NCI-H345 treated with DMSO at 0.1 percent for 48 hours (cell line): ENCODE data around the gene SHISA7.

Source experiments
- DNase-seq: peaks from one replicate; lab custom pipeline; 2025; ENCODE audit not compliant: unreplicated experiment; lab: John Stamatoyannopoulos, UW

The SHISA7 gene

DNA sequence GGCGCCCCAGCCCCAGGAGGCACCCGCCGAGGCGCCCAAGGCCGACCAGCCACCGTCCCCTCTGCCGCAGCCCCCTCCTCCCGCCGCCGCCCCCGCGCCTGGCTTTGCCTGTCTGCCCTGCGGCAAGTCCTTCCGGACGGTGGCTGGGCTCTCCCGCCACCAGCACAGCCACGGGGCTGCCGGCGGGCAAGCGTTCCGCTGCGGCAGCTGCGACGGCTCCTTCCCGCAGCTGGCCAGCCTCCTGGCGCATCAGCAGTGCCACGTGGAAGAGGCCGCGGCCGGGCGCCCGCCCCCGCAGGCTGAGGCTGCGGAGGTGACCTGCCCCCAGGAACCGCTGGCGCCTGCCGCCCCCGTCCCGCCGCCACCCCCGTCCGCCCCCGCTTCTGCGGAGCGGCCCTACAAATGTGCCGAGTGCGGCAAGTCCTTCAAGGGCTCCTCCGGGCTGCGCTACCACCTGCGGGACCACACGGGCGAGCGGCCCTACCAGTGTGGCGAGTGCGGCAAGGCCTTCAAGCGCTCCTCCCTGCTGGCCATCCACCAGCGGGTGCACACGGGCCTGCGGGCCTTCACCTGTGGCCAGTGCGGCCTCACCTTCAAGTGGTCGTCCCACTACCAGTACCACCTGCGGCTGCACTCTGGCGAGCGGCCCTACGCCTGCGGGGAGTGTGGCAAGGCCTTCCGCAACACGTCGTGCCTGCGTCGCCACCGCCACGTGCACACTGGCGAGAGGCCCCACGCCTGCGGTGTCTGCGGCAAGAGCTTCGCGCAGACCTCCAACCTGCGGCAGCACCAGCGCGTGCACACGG is 39.3 kb upstream of the SHISA7 start:
- DNase-seq: no peak

DNA sequence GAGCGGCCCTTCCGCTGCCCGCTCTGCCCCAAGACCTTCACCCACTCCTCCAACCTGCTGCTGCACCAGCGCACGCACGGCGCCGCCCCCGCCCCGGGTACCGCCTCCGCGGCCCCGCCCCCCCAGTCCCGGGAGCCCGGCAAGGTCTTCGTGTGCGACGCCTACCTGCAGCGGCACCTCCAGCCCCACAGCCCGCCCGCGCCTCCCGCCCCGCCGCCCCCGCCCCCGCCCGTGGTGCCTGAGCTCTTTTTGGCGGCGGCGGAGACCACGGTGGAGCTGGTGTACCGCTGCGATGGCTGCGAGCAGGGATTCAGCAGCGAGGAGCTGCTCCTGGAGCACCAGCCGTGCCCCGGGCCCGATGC is 38.7 kb upstream of the SHISA7 start:
- DNase-seq: no peak

DNA sequence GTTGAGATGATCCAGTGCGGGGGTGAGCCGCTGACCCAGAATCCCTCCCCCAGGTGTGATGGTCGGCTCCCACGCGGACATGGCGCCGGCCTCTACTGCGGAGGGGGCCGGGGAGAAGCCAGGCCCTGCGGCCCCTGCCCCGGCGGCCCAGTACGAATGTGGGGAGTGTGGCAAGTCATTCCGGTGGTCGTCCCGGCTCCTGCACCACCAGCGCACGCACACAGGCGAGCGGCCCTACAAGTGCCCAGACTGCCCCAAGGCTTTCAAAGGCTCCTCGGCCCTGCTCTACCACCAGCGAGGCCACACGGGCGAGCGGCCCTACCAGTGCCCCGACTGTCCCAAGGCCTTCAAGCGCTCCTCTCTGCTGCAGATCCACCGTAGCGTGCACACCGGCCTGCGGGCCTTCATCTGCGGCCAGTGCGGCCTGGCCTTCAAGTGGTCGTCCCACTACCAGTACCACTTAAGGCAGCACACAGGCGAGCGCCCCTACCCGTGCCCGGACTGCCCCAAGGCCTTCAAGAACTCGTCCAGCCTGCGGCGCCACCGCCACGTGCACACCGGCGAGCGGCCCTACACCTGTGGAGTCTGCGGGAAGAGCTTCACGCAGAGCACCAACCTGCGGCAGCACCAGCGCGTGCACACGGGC is 38.2 kb upstream of the SHISA7 start:
- no peak for DNase-seq

DNA sequence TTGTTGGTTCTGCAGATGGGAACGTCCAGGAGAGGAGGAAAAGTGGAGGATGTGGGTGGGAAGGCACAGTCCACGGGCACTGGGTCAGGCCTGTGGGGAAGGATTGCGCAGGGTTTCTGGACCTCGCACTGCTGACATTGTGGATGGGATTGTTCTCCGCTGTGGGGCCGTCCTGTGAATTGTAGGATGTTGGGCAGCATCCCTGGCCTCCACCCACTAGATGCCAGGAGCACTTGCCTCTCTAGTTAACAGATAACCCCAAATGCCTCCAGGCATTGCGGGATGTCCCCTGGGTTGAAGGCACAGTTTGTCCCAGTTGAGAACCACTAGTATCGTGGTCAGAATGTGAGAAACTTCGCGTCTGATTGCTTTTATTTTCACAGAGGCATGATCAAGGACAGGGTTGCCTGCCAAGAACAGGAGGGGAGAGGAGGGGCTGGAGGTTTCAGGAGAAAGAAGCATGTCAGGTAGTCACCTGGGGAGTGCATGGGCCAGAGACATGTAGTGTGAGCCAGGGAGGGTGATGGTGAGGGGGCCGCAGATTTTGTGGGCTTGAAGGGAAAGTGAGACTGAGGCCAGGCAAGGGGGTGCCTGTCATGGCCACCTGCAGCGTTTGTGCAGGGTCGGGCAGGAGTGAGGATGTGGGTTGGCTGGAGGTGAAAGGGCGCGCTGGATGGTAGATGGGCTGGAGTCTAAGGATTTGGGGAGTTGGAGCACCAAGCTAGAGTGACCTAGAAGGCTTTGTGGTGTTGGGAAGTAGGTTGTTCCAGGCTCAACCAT is 36.5 kb upstream of the SHISA7 start:
- no peak for DNase-seq

DNA sequence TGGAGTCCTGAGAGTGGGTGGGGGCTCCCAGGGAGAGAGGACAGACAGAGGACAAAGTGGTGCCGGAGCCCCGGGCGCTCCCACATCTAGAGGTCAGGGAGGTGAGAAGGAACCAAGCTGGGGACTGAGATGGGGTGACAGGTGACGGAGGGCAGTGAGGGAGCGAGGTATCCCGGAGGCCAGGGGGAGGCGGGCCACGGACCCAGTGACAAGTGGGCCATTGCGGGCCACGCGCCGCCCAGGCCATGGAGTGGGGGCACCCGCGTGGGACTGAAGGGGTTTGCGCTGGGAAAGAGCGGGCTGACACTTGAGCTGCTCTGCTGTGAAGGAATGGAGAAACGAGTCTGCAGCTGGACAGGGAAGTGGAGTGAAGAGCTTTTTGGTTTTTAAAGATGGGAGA is 35.9 kb upstream of the SHISA7 start:
- no peak for DNase-seq

DNA sequence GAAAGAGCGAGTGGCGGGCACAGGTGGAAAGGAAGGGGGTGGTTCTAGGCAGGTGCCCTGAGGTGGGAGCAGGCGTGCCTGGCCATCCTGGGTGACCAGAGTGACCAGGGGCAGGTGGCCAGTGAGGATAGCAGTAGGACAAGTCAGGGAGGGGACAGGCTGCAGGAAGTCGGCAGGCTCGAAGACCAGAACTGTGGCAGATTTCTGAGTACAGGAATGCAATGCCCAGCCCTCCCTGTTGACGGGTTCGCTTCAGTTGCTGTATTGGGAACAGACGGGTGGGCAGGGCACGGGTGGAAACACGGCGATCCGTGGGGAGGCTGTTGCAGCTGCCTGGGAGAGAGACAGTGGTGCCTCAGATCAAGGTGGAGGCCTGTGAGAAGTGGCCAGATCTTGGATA is 35.3 kb upstream of the SHISA7 start:
- no peak for DNase-seq

DNA sequence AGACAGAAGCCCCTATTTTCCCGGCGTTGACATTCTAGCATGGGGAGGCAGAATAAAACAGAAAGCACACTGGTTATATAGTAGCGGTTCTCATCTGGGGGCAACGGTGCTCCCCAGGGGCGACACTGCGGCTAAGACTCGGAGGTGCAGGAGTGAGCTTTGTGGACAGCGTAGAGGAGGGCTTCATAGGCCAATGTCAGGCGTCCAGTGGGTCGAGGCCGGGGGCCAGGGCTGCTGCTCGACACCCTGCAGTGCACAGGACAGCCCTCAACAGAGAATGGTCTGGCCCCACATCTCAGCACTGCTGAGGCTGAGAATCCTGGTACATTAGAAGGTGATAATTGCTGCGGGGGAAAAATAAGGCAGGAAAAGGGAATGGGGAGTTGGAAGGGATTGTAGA is 34.8 kb upstream of the SHISA7 start:
- DNase-seq: no peak

DNA sequence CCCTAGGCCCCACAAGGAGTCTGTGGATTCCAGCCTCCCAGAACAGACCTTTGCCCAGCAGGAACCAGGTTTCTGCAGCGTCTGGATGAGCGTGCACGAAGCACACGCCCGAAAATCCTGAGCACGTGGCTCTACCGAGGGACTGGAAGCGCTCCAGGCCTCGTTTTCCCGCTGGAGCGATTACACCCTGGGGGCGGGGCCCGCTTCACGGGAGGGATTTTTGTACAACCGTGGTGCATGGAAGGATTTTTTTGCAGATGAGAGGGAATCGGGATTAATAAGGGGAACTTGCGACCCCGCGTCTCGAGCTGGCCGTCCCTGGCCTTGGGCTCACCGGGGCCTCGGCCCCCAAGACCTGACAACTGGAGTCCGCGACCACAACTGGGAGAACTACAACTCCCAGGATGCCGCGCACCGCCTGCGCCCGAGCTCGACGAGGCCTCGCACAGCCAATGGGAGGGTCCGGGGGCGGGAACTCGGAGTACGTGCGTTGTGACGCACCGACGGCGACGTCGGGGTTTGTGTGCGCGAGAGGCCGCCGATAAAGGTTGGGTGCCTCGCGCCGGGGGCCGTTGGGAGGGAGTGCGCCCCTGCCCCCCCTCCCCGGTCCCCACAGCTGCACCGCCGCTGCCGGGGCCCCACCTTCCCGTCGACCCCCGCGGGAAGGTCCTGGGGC is 33.1 kb upstream of the SHISA7 start, which contains the start of gene ZNF628:
Gene ZNF628, plus strand, starts transcription at position 518 of the 676 bp plus-strand sequence. CDS start 3,294 bp downstream, outside the sequence.
- DNase-seq: peak; percentile 72

DNA sequence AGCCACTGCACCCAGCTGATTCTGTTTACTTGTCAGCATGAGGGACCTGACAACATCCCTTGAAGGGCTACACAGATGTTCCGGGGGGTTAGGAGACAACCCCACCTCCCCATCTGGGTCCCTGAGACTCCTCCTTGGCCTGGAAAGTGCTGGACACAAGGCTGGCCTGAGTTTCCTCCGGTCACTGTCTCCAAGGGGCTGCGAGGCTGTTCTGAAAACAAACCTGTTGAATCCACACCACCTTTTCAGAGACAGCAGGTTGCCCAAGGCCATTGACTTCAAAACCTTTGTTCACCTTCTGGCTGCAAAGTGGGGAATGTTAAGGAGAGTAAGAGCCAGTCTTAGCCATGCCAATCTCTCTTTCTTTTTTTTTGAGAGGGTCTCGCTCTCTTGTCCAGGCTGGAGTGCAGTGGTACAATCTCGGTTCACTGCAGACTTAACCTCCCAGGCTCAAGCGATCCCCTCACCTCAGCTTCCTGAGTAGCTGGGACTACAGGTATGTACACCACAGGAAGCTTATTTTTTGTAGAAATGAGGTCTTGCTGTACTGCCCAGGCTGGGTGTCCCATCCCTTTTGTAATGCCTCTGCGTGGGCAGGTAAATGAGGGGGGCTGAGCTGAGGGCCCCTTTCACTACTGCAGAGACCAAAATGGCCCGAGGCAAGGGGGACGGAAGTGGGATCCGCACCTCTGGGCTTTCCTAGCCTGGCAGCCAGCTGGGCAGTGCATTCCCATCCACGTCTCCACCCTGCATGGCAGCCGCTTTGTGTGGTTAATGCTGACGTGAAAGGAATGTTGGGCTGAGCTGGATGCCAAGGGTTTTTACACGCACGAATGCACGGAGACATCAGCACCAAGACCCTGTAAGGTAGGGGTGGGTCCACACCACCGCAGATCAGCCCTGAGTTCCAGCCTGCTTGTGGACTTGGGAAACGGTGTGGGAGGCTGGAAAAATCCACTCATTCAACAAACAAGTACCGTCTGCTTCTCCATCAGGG is 31.5 kb upstream of the SHISA7 start:
- no peak for DNase-seq

DNA sequence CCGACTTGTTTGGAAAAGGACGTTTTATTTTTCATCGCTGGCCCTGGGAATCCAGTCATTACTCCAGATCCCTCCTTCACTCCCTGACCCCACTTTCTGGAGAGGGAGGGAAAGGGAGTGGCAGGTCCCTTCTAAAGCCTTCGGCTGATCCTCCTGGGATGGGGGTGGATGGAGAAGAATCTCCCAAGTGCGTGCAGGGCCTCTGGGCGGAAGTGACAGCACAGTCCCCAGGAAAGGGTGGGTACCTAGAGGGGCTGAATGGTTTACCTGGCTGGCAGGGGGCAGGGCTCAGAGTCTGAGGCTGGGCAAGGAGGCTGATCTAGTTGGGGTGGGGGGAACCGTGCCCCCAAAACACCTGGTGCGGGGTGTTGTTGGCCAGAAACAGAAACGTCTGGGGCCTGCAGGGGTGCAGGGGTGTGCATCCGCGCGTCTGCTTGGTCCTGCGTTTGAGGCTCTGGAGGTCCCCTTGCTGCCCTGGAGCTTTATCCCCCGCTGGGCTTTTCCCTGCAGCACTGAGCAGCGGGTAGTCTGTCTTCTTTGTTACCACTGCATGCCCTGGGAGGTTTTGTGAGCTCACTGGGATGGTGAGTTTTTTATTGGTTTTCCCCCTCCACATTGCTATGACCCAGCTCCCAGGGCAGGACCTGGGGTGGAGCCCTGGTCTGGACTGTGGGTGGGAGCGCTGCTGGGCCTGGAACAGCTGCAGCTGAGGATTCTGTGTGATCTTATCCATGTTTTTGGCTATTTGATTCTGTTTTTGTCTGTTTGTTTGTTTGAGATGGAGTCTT is 30.3 kb upstream of the SHISA7 start:
- no peak for DNase-seq

DNA sequence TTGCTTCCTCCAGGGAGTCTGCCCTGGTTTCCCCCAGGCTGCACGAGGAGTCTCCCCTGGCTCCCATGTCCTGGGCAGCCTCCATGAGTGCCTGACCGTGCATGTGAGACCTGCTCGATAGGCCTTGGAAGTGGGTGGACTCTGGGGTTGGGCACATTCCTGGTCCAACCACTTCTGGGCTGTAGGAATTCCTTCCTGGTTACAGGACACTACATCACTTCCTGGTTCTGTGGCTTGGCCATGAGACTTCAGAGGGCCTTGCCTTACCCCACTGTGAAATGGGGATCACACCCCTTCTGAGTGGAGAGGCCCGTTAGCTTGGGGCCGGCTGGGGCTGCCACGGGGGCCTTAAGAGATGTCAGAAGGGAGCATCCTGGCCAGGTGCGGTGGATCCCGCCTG is 29.4 kb upstream of the SHISA7 start:
- no peak for DNase-seq

DNA sequence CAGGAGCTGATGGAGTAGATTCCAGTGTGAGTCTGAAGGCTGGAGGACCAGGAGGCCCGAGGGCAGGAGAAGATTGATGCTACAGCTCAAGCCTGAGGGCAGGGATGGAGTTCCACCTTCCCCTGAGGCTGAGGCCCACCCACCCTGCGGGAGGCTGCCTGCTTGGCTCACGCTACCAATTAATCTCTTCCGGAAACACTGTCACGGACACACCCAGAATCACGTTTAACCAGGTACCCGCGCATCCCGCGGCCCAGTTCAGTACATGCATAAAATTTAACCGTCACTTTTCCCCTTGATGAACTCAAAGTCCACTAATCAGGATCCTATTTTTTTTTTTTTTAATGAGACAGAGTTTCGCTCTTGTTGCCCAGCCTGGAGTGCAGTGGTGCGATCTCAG is 28.2 kb upstream of the SHISA7 start:
- no peak for DNase-seq

DNA sequence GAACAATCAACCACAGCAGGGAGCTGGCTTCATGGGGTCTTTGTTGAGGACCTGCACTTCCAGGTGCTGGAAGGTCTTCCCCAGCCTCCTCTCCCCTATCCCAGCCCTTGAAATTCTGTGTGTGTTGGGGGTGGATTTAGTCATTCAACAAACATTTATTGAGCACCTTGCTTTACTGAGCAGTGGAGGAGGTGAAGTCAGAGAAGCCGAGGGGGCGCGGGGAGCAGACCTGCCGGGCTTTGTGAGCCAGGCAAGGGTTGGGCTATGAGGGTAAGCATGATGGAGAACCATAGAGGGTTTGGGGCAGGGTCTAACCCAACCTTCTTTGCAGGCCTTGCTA is 24.9 kb upstream of the SHISA7 start:
- no peak for DNase-seq

DNA sequence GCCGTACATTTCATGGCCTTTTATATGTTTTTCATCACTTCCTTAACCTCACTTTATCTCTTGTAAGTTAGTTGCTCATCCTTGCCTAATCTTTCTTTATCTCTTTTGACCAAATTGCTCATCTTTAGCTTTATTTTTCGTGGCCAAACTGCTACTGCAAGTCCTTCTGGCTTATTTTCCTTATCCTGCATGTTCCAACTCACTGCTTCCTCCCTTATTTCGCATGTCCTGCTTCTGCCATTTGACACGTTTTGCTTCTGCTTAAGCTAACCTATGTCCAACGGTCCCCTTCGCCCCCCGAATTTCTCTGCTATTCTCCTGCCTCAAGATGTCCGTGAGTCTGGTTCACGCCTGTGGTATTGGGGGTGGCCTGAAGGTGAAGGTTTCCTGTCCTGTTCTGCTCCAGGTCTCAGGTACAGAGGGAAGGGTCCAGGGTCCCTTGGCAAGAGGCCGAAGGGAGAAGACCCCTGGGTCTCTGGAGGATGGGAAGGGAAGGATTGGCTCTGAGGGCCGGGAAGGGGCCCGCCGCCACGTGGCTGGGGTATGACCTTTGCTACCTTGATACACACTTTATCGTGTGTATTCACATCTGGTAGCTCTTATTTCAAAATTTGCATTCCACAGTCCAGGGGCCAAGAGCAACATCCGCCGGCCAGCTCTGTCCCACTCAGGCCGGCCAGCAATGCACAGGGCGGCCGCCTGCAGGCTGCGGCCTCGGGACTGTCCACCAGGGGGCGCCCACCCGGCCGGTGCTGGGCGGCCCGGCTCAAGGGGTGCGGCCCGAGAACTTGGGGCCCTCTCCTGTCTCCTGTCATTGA is 24.3 kb upstream of the SHISA7 start:
- no peak for DNase-seq

DNA sequence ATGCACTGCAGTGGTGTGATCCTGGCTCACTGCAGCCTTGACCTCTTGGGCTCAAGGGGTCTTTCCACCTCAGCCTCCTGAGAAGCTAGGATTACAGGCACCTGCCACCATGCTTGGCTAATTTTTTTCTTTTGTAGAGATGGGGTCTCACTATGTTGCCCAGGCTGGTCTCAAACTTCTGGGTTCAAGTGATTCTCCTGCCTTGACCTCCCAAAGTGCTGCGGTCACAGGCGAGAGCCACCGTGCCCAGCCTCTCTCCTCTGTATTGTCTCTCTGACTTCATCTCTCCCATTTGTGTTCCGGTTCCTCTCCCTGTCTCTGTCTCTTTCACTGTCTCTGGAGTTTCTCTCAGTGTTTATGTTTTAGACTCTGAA is 23.1 kb upstream of the SHISA7 start:
- DNase-seq: no peak

DNA sequence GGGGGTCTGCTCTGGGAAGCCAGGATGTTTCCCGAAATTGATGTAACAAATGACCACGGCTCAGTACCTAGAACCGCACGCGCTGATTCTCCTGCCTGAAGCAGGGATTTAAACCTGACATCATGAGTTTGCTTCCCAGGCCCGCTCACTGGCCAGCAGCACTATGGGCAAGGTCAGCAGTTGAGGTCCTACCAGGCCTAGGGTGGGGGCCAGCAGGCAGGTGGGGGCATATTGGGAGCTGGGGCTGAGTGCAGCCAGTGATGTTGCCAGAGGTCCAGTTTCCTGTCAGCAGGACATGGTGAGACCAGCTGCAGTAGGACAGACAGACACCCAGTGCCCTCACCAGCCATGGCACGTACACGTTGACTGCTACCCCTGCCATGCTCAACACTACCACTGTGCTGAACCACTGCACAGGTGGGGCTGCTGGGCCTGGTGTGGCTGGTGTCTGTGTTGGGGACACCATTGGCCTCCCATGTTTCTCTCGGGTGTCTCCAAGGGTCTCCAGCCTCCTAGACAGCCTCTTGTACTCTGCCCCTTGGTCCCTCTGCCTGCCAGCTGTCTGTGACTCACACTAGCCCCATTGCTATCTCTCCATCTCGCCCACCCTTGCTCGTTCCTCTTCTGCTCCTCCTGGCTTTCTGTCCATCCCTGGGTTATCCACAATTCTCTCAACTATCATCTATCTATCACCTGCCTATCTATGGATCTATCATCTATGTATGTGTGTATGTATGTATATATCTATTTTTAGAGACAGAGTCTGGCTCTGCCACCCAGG is 22.6 kb upstream of the SHISA7 start:
- DNase-seq: no peak

DNA sequence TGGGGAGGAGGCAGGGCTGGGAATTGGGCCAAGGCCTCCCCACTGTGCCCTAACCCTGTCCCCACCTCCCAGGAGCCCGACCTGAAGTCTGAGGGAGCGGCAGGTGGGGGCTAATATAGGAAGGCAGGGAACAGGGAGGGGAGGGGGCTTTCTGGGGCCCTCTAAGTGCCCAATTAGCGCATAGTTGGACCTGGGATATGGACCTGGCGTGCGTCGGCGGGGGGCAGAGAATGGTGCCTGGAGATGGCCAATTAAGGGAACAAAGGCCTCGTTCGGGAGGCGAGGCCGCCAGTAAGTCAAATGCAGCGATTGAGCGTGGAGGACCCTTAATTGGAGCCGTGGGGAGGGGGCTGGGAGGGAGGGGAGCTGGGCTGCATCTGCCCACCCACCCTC is 21.6 kb upstream of the SHISA7 start, which contains the start of gene C19orf85:
Gene C19orf85, minus strand, starts transcription at position 90 of the 393 bp plus-strand sequence. CDS start 197 bp downstream, outside the sequence.
- DNase-seq: no peak
